Measurements from ENCODE around the gene NALCN. TPM values are rescaled to one million over a fixed set of nuclear protein-coding genes. Genes with fewer than 3 reads are reported as not detected.

Gene NALCN
- total and polyA plus RNA-seq, 2 experiments from 2014 or later = 0.50 to 0.87 TPM

DNA sequence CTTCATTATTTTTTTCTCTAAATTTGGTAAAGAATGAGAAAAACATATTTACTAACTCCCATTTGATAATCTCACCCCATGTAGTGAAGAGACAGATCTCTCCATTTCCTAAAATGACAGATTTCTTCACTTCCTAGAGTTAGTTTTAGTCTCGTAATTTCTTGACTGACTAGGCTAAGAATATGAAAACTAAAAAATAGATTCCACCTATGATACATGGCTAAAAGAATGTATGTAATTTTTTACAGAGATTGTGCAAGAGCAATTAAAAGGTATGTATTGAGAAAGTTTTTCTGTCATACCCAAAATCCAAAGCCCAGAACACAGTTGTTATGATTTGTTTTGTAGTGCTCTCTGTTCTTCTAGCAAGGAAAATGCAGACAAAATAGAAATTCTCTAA is 9.5 kb downstream of the NALCN start:
- no peak overlapping the region for H3K4me3 ChIP-seq
- peaks cover 14% of the 10 kb centered on the region for H3K4me1 ChIP-seq (ENCODE audit: insufficient read depth)
- TF ChIP-seq, protein P1, sequence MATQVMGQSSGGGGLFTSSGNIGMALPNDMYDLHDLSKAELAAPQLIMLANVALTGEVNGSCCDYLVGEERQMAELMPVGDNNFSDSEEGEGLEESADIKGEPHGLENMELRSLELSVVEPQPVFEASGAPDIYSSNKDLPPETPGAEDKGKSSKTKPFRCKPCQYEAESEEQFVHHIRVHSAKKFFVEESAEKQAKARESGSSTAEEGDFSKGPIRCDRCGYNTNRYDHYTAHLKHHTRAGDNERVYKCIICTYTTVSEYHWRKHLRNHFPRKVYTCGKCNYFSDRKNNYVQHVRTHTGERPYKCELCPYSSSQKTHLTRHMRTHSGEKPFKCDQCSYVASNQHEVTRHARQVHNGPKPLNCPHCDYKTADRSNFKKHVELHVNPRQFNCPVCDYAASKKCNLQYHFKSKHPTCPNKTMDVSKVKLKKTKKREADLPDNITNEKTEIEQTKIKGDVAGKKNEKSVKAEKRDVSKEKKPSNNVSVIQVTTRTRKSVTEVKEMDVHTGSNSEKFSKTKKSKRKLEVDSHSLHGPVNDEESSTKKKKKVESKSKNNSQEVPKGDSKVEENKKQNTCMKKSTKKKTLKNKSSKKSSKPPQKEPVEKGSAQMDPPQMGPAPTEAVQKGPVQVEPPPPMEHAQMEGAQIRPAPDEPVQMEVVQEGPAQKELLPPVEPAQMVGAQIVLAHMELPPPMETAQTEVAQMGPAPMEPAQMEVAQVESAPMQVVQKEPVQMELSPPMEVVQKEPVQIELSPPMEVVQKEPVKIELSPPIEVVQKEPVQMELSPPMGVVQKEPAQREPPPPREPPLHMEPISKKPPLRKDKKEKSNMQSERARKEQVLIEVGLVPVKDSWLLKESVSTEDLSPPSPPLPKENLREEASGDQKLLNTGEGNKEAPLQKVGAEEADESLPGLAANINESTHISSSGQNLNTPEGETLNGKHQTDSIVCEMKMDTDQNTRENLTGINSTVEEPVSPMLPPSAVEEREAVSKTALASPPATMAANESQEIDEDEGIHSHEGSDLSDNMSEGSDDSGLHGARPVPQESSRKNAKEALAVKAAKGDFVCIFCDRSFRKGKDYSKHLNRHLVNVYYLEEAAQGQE (IDR thresholded peaks at IDR 0.05; ENCODE audit: unreplicated experiment) = no peak
- no peak for TF ChIP-seq JUNB (IDR thresholded peaks at IDR 0.05; ENCODE audit: unreplicated experiment)
- TF ChIP-seq STAT1 (IDR thresholded peaks at IDR 0.05; ENCODE audit: unreplicated experiment) = no peak
- TF ChIP-seq POLR2AphosphoS5 (IDR thresholded peaks at IDR 0.05; ENCODE audit: low read depth) = no peak
- TF ChIP-seq ETS1 (IDR thresholded peaks at IDR 0.05) = no peak
- TF ChIP-seq EZH2 (IDR thresholded peaks at IDR 0.05; ENCODE audit: low read depth, unreplicated experiment) = no peak
- TF ChIP-seq NANOG (IDR thresholded peaks at IDR 0.05; ENCODE audit: borderline replicate concordance) = no peak
- no peak for TF ChIP-seq ZNF331 (CRISPR knock-in tag; IDR thresholded peaks at IDR 0.05; ENCODE audit: low read depth)
- TF ChIP-seq, protein P2, sequence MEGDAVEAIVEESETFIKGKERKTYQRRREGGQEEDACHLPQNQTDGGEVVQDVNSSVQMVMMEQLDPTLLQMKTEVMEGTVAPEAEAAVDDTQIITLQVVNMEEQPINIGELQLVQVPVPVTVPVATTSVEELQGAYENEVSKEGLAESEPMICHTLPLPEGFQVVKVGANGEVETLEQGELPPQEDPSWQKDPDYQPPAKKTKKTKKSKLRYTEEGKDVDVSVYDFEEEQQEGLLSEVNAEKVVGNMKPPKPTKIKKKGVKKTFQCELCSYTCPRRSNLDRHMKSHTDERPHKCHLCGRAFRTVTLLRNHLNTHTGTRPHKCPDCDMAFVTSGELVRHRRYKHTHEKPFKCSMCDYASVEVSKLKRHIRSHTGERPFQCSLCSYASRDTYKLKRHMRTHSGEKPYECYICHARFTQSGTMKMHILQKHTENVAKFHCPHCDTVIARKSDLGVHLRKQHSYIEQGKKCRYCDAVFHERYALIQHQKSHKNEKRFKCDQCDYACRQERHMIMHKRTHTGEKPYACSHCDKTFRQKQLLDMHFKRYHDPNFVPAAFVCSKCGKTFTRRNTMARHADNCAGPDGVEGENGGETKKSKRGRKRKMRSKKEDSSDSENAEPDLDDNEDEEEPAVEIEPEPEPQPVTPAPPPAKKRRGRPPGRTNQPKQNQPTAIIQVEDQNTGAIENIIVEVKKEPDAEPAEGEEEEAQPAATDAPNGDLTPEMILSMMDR (conservative IDR thresholded peaks at IDR 0.05; ENCODE audit: low read depth in 2 of 2) = no peak
- no peak for TF ChIP-seq CREB1 (CRISPR knock-in tag; IDR thresholded peaks at IDR 0.05; ENCODE audit: low read depth)
- TF ChIP-seq ZNF114 (CRISPR knock-in tag; IDR thresholded peaks at IDR 0.05) = no peak
- TF ChIP-seq, protein P3, sequence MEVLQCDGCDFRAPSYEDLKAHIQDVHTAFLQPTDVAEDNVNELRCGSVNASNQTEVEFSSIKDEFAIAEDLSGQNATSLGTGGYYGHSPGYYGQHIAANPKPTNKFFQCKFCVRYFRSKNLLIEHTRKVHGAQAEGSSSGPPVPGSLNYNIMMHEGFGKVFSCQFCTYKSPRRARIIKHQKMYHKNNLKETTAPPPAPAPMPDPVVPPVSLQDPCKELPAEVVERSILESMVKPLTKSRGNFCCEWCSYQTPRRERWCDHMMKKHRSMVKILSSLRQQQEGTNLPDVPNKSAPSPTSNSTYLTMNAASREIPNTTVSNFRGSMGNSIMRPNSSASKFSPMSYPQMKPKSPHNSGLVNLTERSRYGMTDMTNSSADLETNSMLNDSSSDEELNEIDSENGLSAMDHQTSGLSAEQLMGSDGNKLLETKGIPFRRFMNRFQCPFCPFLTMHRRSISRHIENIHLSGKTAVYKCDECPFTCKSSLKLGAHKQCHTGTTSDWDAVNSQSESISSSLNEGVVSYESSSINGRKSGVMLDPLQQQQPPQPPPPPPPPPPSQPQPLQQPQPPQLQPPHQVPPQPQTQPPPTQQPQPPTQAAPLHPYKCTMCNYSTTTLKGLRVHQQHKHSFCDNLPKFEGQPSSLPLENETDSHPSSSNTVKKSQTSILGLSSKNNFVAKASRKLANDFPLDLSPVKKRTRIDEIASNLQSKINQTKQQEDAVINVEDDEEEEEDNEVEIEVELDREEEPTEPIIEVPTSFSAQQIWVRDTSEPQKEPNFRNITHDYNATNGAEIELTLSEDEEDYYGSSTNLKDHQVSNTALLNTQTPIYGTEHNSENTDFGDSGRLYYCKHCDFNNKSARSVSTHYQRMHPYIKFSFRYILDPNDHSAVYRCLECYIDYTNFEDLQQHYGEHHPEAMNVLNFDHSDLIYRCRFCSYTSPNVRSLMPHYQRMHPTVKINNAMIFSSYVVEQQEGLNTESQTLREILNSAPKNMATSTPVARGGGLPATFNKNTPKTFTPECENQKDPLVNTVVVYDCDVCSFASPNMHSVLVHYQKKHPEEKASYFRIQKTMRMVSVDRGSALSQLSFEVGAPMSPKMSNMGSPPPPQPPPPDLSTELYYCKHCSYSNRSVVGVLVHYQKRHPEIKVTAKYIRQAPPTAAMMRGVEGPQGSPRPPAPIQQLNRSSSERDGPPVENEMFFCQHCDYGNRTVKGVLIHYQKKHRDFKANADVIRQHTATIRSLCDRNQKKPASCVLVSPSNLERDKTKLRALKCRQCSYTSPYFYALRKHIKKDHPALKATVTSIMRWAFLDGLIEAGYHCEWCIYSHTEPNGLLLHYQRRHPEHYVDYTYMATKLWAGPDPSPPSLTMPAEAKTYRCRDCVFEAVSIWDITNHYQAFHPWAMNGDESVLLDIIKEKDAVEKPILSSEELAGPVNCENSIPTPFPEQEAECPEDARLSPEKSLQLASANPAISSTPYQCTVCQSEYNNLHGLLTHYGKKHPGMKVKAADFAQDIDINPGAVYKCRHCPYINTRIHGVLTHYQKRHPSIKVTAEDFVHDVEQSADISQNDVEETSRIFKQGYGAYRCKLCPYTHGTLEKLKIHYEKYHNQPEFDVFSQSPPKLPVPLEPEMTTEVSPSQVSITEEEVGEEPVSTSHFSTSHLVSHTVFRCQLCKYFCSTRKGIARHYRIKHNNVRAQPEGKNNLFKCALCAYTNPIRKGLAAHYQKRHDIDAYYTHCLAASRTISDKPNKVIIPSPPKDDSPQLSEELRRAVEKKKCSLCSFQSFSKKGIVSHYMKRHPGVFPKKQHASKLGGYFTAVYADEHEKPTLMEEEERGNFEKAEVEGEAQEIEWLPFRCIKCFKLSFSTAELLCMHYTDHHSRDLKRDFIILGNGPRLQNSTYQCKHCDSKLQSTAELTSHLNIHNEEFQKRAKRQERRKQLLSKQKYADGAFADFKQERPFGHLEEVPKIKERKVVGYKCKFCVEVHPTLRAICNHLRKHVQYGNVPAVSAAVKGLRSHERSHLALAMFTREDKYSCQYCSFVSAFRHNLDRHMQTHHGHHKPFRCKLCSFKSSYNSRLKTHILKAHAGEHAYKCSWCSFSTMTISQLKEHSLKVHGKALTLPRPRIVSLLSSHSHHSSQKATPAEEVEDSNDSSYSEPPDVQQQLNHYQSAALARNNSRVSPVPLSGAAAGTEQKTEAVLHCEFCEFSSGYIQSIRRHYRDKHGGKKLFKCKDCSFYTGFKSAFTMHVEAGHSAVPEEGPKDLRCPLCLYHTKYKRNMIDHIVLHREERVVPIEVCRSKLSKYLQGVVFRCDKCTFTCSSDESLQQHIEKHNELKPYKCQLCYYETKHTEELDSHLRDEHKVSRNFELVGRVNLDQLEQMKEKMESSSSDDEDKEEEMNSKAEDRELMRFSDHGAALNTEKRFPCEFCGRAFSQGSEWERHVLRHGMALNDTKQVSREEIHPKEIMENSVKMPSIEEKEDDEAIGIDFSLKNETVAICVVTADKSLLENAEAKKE (CRISPR knock-in tag; IDR thresholded peaks at IDR 0.05) = no peak
- no peak for ATAC-seq
- no peaks in the 10 kb centered on the region for H3K79me2 ChIP-seq (replicated peaks; ENCODE audit: insufficient read depth)
- no peaks in the 10 kb centered on the region for H3K36me3 ChIP-seq (ENCODE audit: insufficient read depth)
- Mint-ChIP-seq H3K4me1 (peaks cover 16% of the 10 kb centered on the region), H3K27ac (no peak overlapping the region), H3K27me3 (ENCODE audit: insufficient read depth, low read depth, poor library complexity) (no peaks in the 10 kb centered on the region), H3K4me3 (no peak overlapping the region), H3K9me3 (no peaks in the 10 kb centered on the region), H3K36me3 (ENCODE audit: low read depth) (no peaks in the 10 kb centered on the region)
- H4K20me1 ChIP-seq (replicated peaks; ENCODE audit: insufficient read depth) = no peaks in the 10 kb centered on the region
- H3K9me2 ChIP-seq (ENCODE audit: insufficient read depth) = no peaks in the 10 kb centered on the region
- H3F3A ChIP-seq (replicated peaks; ENCODE audit: low read depth) = no peaks in the 10 kb centered on the region
- H3K27me3 ChIP-seq (ENCODE audit: insufficient read depth) = no peaks in the 10 kb centered on the region
- no peak overlapping the region for H3K27ac ChIP-seq (ENCODE audit: low read depth)
- H2AFZ ChIP-seq = no peak overlapping the region
- DNase-seq (ENCODE audit: low spot score) = no peak
- H3K4me2 ChIP-seq = no peak overlapping the region
